Measurements from ENCODE around the gene UQCRHL. TPM values are rescaled to one million over a fixed set of nuclear protein-coding genes. Genes with fewer than 3 reads are reported as not detected.
A peak's percentile ranks its signal among the peaks of the same experiment; 100 is the strongest.

The UQCRHL gene
- total RNA-seq, 1 donor from 2014 or later = 1.7 TPM

GRCh38 chr1:15825800-15826199 is 18.4 kb upstream of the UQCRHL start:
- Histone ChIP-seq H3K4me1 (ENCODE audit: insufficient read depth, low read length) (no peaks in the 10 kb centered on the region), H3K27ac (ENCODE audit: low read depth, low read length) (no peak overlapping the region), H3K9me3 (ENCODE audit: insufficient read depth, low read depth, low read length) (no peaks in the 10 kb centered on the region), H3K79me2 (ENCODE audit: insufficient read depth, low read length) (no peaks in the 10 kb centered on the region), H3K4me2 (ENCODE audit: low read length) (no peak overlapping the region), H3K27me3 (ENCODE audit: insufficient read depth, low read length) (no peaks in the 10 kb centered on the region), H2AFZ (ENCODE audit: low read depth, low read length) (no peak overlapping the region), H4K20me1 (ENCODE audit: insufficient read depth, low read length) (no peaks in the 10 kb centered on the region), H3K36me3 (ENCODE audit: insufficient read depth, low read length) (no peaks in the 10 kb centered on the region), H3K4me3 (ENCODE audit: insufficient read depth, low read depth, low read length) (no peak overlapping the region), H3K9ac (ENCODE audit: low read length) (no peak overlapping the region)
- Mint-ChIP-seq H3K27ac (ENCODE audit: unreplicated experiment) (no peak overlapping the region), H3K27me3 (ENCODE audit: low read depth, unreplicated experiment) (no peaks in the 10 kb centered on the region), H3K9me3 (ENCODE audit: unreplicated experiment) (no peaks in the 10 kb centered on the region), H3K4me3 (ENCODE audit: unreplicated experiment) (no peak overlapping the region), H3K4me1 (ENCODE audit: low read depth, unreplicated experiment) (peaks cover 3% of the 10 kb centered on the region), H3K36me3 (ENCODE audit: low read depth, unreplicated experiment) (no peaks in the 10 kb centered on the region)
- DNase-seq (ENCODE audit: low read depth) (peak; percentile 43), FAIRE-seq (peak; percentile 49)
- TF ChIP-seq CTCF (IDR thresholded peaks at IDR 0.05; ENCODE audit: insufficient read depth, low read depth, low read length) (no peak), EZH2 (IDR thresholded peaks at IDR 0.05; ENCODE audit: insufficient read depth, low read length) (no peak)

GRCh38 chr1:15820478-15820877 is 13.0 kb upstream of the UQCRHL start:
- peaks cover 2% of the 10 kb centered on the region for H3K4me1 Mint-ChIP-seq (ENCODE audit: low read depth, unreplicated experiment)
- Histone ChIP-seq H3K79me2 (ENCODE audit: insufficient read depth, low read length) (no peaks in the 10 kb centered on the region), H3K4me3 (ENCODE audit: insufficient read depth, low read depth, low read length) (no peak overlapping the region), H4K20me1 (ENCODE audit: insufficient read depth, low read length) (no peaks in the 10 kb centered on the region), H3K9ac (ENCODE audit: low read length) (no peak overlapping the region), H3K9me3 (ENCODE audit: insufficient read depth, low read depth, low read length) (no peaks in the 10 kb centered on the region), H3K4me1 (ENCODE audit: insufficient read depth, low read length) (no peaks in the 10 kb centered on the region), H3K36me3 (ENCODE audit: insufficient read depth, low read length) (no peaks in the 10 kb centered on the region), H3K27me3 (ENCODE audit: insufficient read depth, low read length) (no peaks in the 10 kb centered on the region), H2AFZ (ENCODE audit: low read depth, low read length) (no peak overlapping the region), H3K4me2 (ENCODE audit: low read length) (no peak overlapping the region), H3K27ac (ENCODE audit: low read depth, low read length) (no peak overlapping the region)
- H3K9me3 Mint-ChIP-seq (ENCODE audit: unreplicated experiment) = no peaks in the 10 kb centered on the region
- H3K27ac Mint-ChIP-seq (ENCODE audit: unreplicated experiment) = no peak overlapping the region
- DNase-seq (ENCODE audit: low read depth) (peak; percentile 41), FAIRE-seq (no peak)
- no peak overlapping the region for H3K4me3 Mint-ChIP-seq (ENCODE audit: unreplicated experiment)
- no peaks in the 10 kb centered on the region for H3K27me3 Mint-ChIP-seq (ENCODE audit: low read depth, unreplicated experiment)
- TF ChIP-seq EZH2 (IDR thresholded peaks at IDR 0.05; ENCODE audit: insufficient read depth, low read length) (no peak), CTCF (IDR thresholded peaks at IDR 0.05; ENCODE audit: insufficient read depth, low read depth, low read length) (no peak)
- H3K36me3 Mint-ChIP-seq (ENCODE audit: low read depth, unreplicated experiment) = peaks cover 2% of the 10 kb centered on the region

- Histone ChIP-seq H3K4me2 (ENCODE audit: low read length) (no peak overlapping the region), H3K27me3 (ENCODE audit: insufficient read depth, low read length) (no peaks in the 10 kb centered on the region), H3K9me3 (ENCODE audit: insufficient read depth, low read depth, low read length) (no peaks in the 10 kb centered on the region), H3K4me1 (ENCODE audit: insufficient read depth, low read length) (no peaks in the 10 kb centered on the region), H3K36me3 (ENCODE audit: insufficient read depth, low read length) (no peaks in the 10 kb centered on the region), H3K4me3 (ENCODE audit: insufficient read depth, low read depth, low read length) (no peak overlapping the region), H4K20me1 (ENCODE audit: insufficient read depth, low read length) (no peaks in the 10 kb centered on the region), H3K79me2 (ENCODE audit: insufficient read depth, low read length) (no peaks in the 10 kb centered on the region), H2AFZ (ENCODE audit: low read depth, low read length) (no peak overlapping the region), H3K9ac (ENCODE audit: low read length) (no peak overlapping the region), H3K27ac (ENCODE audit: low read depth, low read length) (no peak overlapping the region)
- Mint-ChIP-seq H3K27ac (ENCODE audit: unreplicated experiment) (no peak overlapping the region), H3K4me1 (ENCODE audit: low read depth, unreplicated experiment) (peaks cover 2% of the 10 kb centered on the region), H3K27me3 (ENCODE audit: low read depth, unreplicated experiment) (no peaks in the 10 kb centered on the region), H3K4me3 (ENCODE audit: unreplicated experiment) (no peak overlapping the region), H3K36me3 (ENCODE audit: low read depth, unreplicated experiment) (peaks cover 2% of the 10 kb centered on the region), H3K9me3 (ENCODE audit: unreplicated experiment) (no peaks in the 10 kb centered on the region)
- no peak for TF ChIP-seq CTCF (IDR thresholded peaks at IDR 0.05; ENCODE audit: insufficient read depth, low read depth, low read length)
- TF ChIP-seq EZH2 (IDR thresholded peaks at IDR 0.05; ENCODE audit: insufficient read depth, low read length) = no peak
- DNase-seq (ENCODE audit: low read depth) (no peak), FAIRE-seq (no peak)
Observed at GRCh38 chr1:15816674-15817073, 9.2 kb upstream of the UQCRHL start.
